CD8-positive, alpha-beta memory T cell (primary cell): ENCODE measurements around the gene TPP1. TPM values are rescaled to one million over a fixed set of nuclear protein-coding genes. Genes with fewer than 3 reads are reported as not detected.

Experiments
- CTCF ChIA-PET: fragments of 350-600 bp; sonication (Branson Sonifier 250); formaldehyde crosslinking; loops from one replicate; lab custom pipeline; 2021; ENCODE audit warnings: antibody characterized with exemption; lab: Charles Lee
- POLR2A ChIA-PET: fragments of 350-600 bp; sonication (Branson Sonifier 250); formaldehyde crosslinking; loops from one replicate; lab custom pipeline; 2021; ENCODE audit warnings: antibody characterized with exemption; lab: Charles Lee
- DNase-seq, 5 donors: peaks; one replicate each; pipeline versions ENCODE4 v3.0.0 to v3.0.0-alpha.2; 2020 to 2022; ENCODE audit warnings: mixed read lengths in 1 of 5
- H3K27ac ChIP-seq: one replicate; pipeline ENCODE4 v1.7.0; 2013; ENCODE audit warnings: low read depth, mild to moderate bottlenecking, low read length, moderate library complexity
- H3K27me3 ChIP-seq: 2 replicates; pipeline ENCODE4 v1.7.0; 2013; ENCODE audit warnings: low read length, mild to moderate bottlenecking; ENCODE audit not compliant: insufficient read depth, poor library complexity, severe bottlenecking
- H3K36me3 ChIP-seq: 2 replicates; pipeline ENCODE4 v1.7.0; 2013; ENCODE audit warnings: mild to moderate bottlenecking, low read length, moderate library complexity; ENCODE audit not compliant: insufficient read depth
- H3K4me1 ChIP-seq: 2 replicates; pipeline ENCODE4 v1.7.0; 2013; ENCODE audit warnings: mild to moderate bottlenecking, low read length, moderate library complexity; ENCODE audit not compliant: insufficient read depth
- H3K4me3 ChIP-seq: 2 replicates; pipeline ENCODE4 v1.7.0; 2013; ENCODE audit warnings: mild to moderate bottlenecking, low read length
- H3K9me3 ChIP-seq: 2 replicates; pipeline ENCODE4 v1.7.0; 2013; ENCODE audit warnings: mild to moderate bottlenecking, low read length
- H3K27ac Mint-ChIP-seq, 8 donors: one replicate each; pipeline ENCODE4 v1.8.0; 2020 to 2021; ENCODE audit warnings: mixed read lengths in 8 of 8, mild to moderate bottlenecking in 6 of 8, inconsistent platforms in 3 of 8, moderate library complexity in 3 of 8
- H3K27me3 Mint-ChIP-seq, 2 donors: one replicate each; pipeline ENCODE4 v1.8.0; 2020 to 2021; ENCODE audit warnings: mixed read lengths in 2 of 2, mild to moderate bottlenecking in 1 of 2, moderate library complexity in 1 of 2
- H3K36me3 Mint-ChIP-seq, 3 donors: one replicate each; pipeline ENCODE4 v1.8.0; 2020 to 2021; ENCODE audit warnings: mixed read lengths in 3 of 3, inconsistent platforms in 1 of 3, mild to moderate bottlenecking in 1 of 3
- H3K4me1 Mint-ChIP-seq, 3 donors: one replicate each; pipeline ENCODE4 v1.8.0; 2020 to 2021; ENCODE audit warnings: mixed read lengths in 3 of 3, inconsistent platforms in 1 of 3, mild to moderate bottlenecking in 1 of 3
- H3K4me3 Mint-ChIP-seq, 7 donors: one replicate each; pipeline ENCODE4 v1.8.0; 2020 to 2021; ENCODE audit warnings: mixed read lengths in 7 of 7, mild to moderate bottlenecking in 6 of 7, moderate library complexity in 4 of 7, inconsistent platforms in 2 of 7
- H3K9me3 Mint-ChIP-seq, 5 donors: one replicate each; pipeline ENCODE4 v1.8.0; 2020 to 2022; ENCODE audit warnings: mixed read lengths in 5 of 5, mild to moderate bottlenecking in 3 of 5, moderate library complexity in 2 of 5, inconsistent platforms in 1 of 5
- polyA plus RNA-seq: library from polyadenylated mRNA; unstranded; fragments of 300-500 nt; fragmentation: Illumina TruSeq; gene quantifications from one replicate; pipeline ENCODE4 v1.2.3, GENCODE V29; 2021
- total RNA-seq, 2 experiments: library from RNA; stranded (reverse); gene quantifications; one replicate each; pipeline ENCODE4 v1.2.3, GENCODE V29; 2021

TPP1 gene
- total and polyA plus RNA-seq, 3 experiments from 2014 or later = 57.2 to 165 (median 61.6) TPM

- no peak for DNase-seq
- no peak overlapping the region for H3K4me3 Mint-ChIP-seq
- Histone ChIP-seq H3K9me3 (no peaks in the 10 kb centered on the region), H3K4me1 (peaks cover 41% of the 10 kb centered on the region), H3K4me3 (no peak overlapping the region), H3K27me3 (no peaks in the 10 kb centered on the region), H3K27ac (no peak overlapping the region), H3K36me3 (peaks cover 34% of the 10 kb centered on the region)
- peaks cover 0 to 35% (median 23%) of the 10 kb centered on the region in 3 donors for H3K36me3 Mint-ChIP-seq
- ChIA-PET CTCF (interaction anchor here (1.1 to 7.8 kb wide), 8 partner anchors 8 to 132 kb away, joined by 3 to 68 read pairs (median 4); partner anchors contain the start of gene MRPL17), POLR2A (interaction anchor here (1.0 to 2.4 kb wide), 3 partner anchors 58 to 223 kb away, joined by 4 to 6 read pairs (median 6); partner anchors contain the start of gene SMPD1)
- H3K9me3 Mint-ChIP-seq = no peaks in the 10 kb centered on the region
- H3K27me3 Mint-ChIP-seq = no peaks in the 10 kb centered on the region
- H3K27ac Mint-ChIP-seq = no peak overlapping the region
- peaks cover 37 to 40% (median 37%) of the 10 kb centered on the region in 3 donors for H3K4me1 Mint-ChIP-seq
Observed at GRCh38 chr11:6613496-6613895, 5.7 kb downstream of the TPP1 start.

DNA sequence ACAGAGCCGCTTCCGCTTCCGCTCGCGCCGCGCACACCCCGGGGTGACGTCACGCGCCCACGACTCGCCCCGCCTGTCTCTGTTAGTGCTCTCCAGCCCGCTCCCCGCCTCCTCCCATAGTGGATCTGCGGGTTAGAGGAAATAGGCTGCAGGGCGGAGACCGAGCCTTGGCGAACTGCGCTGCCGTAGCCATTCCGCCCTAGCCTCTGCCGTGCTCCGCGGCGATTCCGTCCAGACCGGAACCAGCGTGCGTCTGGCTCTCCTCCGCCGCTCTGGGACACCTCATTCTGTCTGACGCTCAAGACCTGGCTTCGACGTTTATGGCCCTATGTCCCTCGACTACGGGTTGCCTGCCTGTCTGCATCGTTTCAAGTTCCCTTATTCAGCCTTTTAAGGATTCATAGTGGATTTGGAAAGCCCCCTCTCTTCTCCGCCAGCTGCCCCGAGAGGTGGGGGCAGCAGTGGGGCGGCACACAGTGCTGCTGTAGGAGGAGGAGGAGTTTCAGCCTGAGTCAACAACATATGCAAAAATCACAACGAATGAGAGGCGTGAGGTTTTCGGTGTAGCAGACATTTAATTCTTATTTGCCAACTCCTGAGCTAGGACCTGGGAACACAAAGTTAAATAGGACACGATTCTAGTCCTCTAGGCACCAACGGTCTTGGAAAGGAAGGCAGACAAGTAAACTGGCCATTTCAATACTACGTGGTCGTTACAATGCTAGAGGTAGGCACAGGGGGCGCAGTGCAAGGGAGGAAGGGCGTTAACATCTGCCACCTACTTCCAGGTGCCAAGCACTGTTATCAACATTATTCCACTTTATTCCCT, 6.8 kb downstream of the TPP1 start, which contains the start of gene TAF10:
TAF10 (minus strand) TSS at position 4 of the 829 bp plus-strand sequence. CDS start 27 bp downstream, outside the sequence.
- H3K4me1 Mint-ChIP-seq = peaks cover 37 to 43% (median 41%) of the 10 kb centered on the region in 3 donors
- peaks cover 42% of the 10 kb centered on the region for H3K4me1 ChIP-seq

DNA sequence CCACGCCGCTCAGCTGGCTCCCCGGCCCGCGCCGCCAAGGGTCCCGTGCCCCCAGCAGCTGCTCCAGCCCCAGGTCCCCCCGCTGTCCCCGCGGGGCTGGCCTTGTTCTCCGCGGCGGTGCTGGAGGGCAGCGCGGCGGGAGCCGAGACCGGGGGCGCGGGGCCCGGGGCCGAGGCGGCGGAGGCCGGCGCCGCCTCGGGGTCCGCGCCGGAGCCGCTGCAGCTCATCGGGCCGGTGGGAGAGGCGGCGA, 7.3 kb downstream of the TPP1 start:
- H3K4me3 Mint-ChIP-seq = peak overlapping the region in 6 of 7 donors; percentile 89 to 95 (median 90)
- no peaks in the 10 kb centered on the region for H3K9me3 ChIP-seq
- H3K27ac Mint-ChIP-seq = peak overlapping the region in 7 of 8 donors; percentile 93 to 99 (median 97)
- peaks cover 0 to 46% (median 24%) of the 10 kb centered on the region in 3 donors for H3K36me3 Mint-ChIP-seq
- H3K36me3 ChIP-seq = peaks cover 46% of the 10 kb centered on the region
- H3K27ac ChIP-seq = peak overlapping the region; percentile 98
- ChIA-PET CTCF (interaction anchor here (0.7 to 7.8 kb wide), 12 partner anchors 9 to 233 kb away, joined by 3 to 68 read pairs (median 4); partner anchors contain the start of genes ARFIP2, ILK, MRPL17 and RRP8), POLR2A (interaction anchor here (0.6 to 2.4 kb wide), 20 partner anchors 8 to 233 kb away, joined by 3 to 26 read pairs (median 6); partner anchors contain the start of genes APBB1, ARFIP2, DCHS1 and ILK)
- peak overlapping the region; percentile 76 for H3K4me3 ChIP-seq
- no peaks in the 10 kb centered on the region for H3K9me3 Mint-ChIP-seq
- H3K4me1 ChIP-seq = peaks cover 44% of the 10 kb centered on the region
- DNase-seq = no peak
- no peaks in the 10 kb centered on the region for H3K27me3 ChIP-seq
- H3K4me1 Mint-ChIP-seq = peaks cover 36 to 48% (median 41%) of the 10 kb centered on the region in 3 donors
- H3K27me3 Mint-ChIP-seq = no peaks in the 10 kb centered on the region

More for the DNA sequence above, 6.8 kb downstream of the TPP1 start, which contains the start of gene TAF10:
- peak within 1 kb of the TSS in 7 of 8 donors; percentile 93 to 99 (median 97) for H3K27ac Mint-ChIP-seq
- Histone ChIP-seq H3K27me3 (no peaks in the 10 kb centered on the region), H3K9me3 (no peaks in the 10 kb centered on the region), H3K27ac (peak within 1 kb of the TSS; percentile 98), H3K36me3 (peaks cover 44% of the 10 kb centered on the region), H3K4me3 (peak within 1 kb of the TSS; percentile 93)
- H3K4me3 Mint-ChIP-seq = peak within 1 kb of the TSS in 6 of 7 donors; percentile 89 to 95 (median 90)
- no peaks in the 10 kb centered on the region for H3K9me3 Mint-ChIP-seq
- no peaks in the 10 kb centered on the region for H3K27me3 Mint-ChIP-seq
- DNase-seq = peak; percentile 94 to 97 (median 95)
- peaks cover 0 to 44% (median 24%) of the 10 kb centered on the region in 3 donors for H3K36me3 Mint-ChIP-seq
- ChIA-PET POLR2A (interaction anchor here (0.6 to 2.4 kb wide), 20 partner anchors 8 to 233 kb away, joined by 3 to 26 read pairs (median 6); partner anchors contain the start of genes APBB1, ARFIP2, ILK and MRPL17), CTCF (interaction anchor here (0.7 to 7.8 kb wide), 17 partner anchors 8 to 233 kb away, joined by 3 to 68 read pairs (median 4); partner anchors contain the start of genes ARFIP2, ILK, MRPL17 and RRP8)

DNA sequence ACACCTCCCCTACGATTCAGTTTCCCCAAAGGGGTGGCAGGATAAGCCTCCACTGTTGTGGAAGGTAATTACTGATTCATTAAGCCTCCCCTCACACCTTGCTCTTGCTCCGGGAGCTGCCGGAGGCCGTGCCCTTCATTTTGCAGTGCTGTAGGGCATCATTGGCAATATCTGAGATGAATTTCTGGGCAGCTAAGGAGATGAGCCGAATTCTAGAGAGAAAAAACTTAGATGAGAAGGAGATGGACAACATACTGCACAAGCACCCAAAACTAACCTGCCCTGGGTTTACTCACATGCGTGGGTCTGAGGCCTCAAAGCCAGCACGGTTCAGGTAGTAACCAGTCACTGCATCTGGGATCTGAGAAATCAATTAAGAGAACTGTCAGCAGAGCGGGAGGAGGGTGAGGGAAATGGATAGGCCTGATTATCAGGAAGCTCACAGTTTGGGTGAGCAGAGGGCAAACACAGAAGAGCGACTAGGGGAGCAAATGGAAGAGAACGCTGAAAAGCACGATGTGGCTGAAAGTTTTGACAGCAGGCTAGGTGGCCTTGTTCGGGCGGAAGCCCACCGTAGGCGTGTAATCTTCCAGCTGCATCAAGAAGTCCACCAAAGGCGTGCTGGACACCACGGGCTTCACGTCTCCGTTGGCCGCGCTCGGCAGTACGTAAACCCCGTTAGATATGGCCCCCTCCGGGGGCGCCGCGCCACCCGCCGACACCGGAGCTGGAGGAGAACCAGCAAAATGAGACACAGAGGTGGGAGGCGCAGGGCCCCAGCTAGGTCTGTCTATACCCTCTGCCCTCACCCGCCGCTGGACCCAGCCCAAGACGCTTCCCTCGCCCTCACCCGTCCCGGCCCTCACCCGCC, 7.9 kb downstream of the TPP1 start:
- H3K27me3 Mint-ChIP-seq = no peaks in the 10 kb centered on the region
- H3K27ac Mint-ChIP-seq = peak overlapping the region in 7 of 8 donors; percentile 93 to 99 (median 97)
- Histone ChIP-seq H3K27ac (peak overlapping the region; percentile 84), H3K36me3 (peaks cover 44% of the 10 kb centered on the region), H3K9me3 (no peaks in the 10 kb centered on the region), H3K27me3 (no peaks in the 10 kb centered on the region), H3K4me1 (peaks cover 49% of the 10 kb centered on the region), H3K4me3 (peak overlapping the region; percentile 76)
- ChIA-PET POLR2A (interaction anchor here (0.6 to 2.4 kb wide), 20 partner anchors 7 to 232 kb away, joined by 3 to 26 read pairs (median 6); partner anchors contain the start of genes APBB1, ARFIP2, DCHS1 and ILK), CTCF (interaction anchor here (0.7 to 7.8 kb wide), 12 partner anchors 8 to 232 kb away, joined by 3 to 68 read pairs (median 4); partner anchors contain the start of genes ARFIP2, ILK, MRPL17 and RRP8)
- H3K4me3 Mint-ChIP-seq = peak overlapping the region in 6 of 7 donors; percentile 89 to 95 (median 90)
- peaks cover 31 to 50% (median 37%) of the 10 kb centered on the region in 3 donors for H3K4me1 Mint-ChIP-seq
- peaks cover 0 to 46% (median 20%) of the 10 kb centered on the region in 3 donors for H3K36me3 Mint-ChIP-seq
- peak in 2 of 5 donors; percentile 25 to 65 for DNase-seq
- no peaks in the 10 kb centered on the region for H3K9me3 Mint-ChIP-seq

GRCh38 chr11:6610591-6610990, 8.6 kb downstream of the TPP1 start:
- no peak for DNase-seq
- H3K4me1 ChIP-seq = peaks cover 57% of the 10 kb centered on the region
- H3K9me3 ChIP-seq = no peaks in the 10 kb centered on the region
- H3K4me3 ChIP-seq = no peak overlapping the region
- H3K27me3 Mint-ChIP-seq = no peaks in the 10 kb centered on the region
- peaks cover 39% of the 10 kb centered on the region for H3K36me3 ChIP-seq
- ChIA-PET POLR2A (interaction anchor here (1.5 kb wide), 1 partner anchor 39 kb away, joined by 3 read pairs; no protein-coding TSS in a partner anchor), CTCF (interaction anchor here (1.1 to 7.8 kb wide), 5 partner anchors 9 to 231 kb away, joined by 3 to 68 read pairs (median 5); partner anchors contain the start of genes MRPL17 and TPP1)
- no peaks in the 10 kb centered on the region for H3K27me3 ChIP-seq
- H3K27ac Mint-ChIP-seq = peak overlapping the region in 7 of 8 donors; percentile 93 to 99 (median 97)
- no peaks in the 10 kb centered on the region for H3K9me3 Mint-ChIP-seq
- H3K4me3 Mint-ChIP-seq = peak overlapping the region; percentile 77 to 95 (median 90)
- no peak overlapping the region for H3K27ac ChIP-seq
- H3K4me1 Mint-ChIP-seq = peaks cover 24 to 50% (median 32%) of the 10 kb centered on the region in 3 donors
- peaks cover 0 to 46% (median 16%) of the 10 kb centered on the region in 3 donors for H3K36me3 Mint-ChIP-seq

- H3K4me1 Mint-ChIP-seq = peaks cover 23 to 46% (median 32%) of the 10 kb centered on the region in 3 donors
- Histone ChIP-seq H3K4me1 (peaks cover 67% of the 10 kb centered on the region), H3K27me3 (no peaks in the 10 kb centered on the region), H3K36me3 (peaks cover 37% of the 10 kb centered on the region), H3K4me3 (no peak overlapping the region), H3K9me3 (no peaks in the 10 kb centered on the region), H3K27ac (no peak overlapping the region)
- peaks cover 0 to 46% (median 13%) of the 10 kb centered on the region in 3 donors for H3K36me3 Mint-ChIP-seq
- ChIA-PET POLR2A (interaction anchor here (2.8 kb wide), 1 partner anchor 9 kb away, joined by 11 read pairs; the partner anchor contains the start of gene TPP1), CTCF (interaction anchor here (1.3 to 7.8 kb wide), 2 partner anchors 8 to 74 kb away, joined by 3 to 68 read pairs; partner anchors contain the start of gene MRPL17)
- no peak for DNase-seq
- H3K9me3 Mint-ChIP-seq = no peaks in the 10 kb centered on the region
- H3K27me3 Mint-ChIP-seq = no peaks in the 10 kb centered on the region
- peak overlapping the region in 7 of 8 donors; percentile 55 to 98 (median 96) for H3K27ac Mint-ChIP-seq
- peak overlapping the region; percentile 21 to 90 (median 52) for H3K4me3 Mint-ChIP-seq
Observed at GRCh38 chr11:6609502-6610015, 9.7 kb downstream of the TPP1 start.
